ENCODE results near the gene WNT8A.

DNA sequence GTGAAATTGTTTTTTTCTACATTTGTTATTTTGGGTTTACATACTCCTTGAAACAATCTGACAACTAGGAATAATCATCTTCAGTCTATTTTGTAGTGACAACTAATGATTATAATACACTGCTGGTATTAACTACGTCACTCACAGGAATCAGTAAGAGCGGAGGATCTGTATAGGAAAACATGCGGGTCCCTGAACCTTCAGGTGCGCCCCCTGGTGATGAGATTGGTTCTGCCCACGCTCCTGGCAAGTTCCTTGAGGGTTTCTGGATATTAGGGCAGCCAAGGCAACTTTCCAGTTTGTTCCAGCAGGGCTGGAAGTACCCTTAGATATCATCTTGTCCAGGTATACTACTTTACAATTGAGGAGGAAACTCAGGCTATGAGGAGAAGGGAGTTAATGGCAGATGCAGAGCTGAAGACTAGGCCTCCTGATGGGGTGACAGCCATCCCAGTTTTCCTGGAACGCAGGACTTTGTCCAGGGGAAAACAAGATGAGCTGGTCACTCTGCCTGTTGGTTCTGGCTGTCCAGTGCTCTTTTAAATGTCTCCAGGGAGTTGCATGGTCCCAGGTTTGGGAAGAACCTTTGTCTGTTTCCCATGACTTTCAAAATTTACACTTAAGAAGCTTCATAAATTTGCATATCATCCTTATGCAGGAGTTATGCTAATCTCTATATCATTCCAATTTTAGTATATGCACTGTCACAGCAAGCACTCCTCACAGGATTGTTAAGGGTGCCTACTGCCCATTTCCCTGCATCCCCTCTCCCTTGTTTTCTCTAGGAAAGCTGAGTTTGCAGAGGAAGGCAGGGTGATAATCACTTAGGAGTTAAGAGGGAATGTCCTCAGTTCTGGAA, 14.9 kb upstream of the WNT8A start:
- TF ChIP-seq, protein P1, sequence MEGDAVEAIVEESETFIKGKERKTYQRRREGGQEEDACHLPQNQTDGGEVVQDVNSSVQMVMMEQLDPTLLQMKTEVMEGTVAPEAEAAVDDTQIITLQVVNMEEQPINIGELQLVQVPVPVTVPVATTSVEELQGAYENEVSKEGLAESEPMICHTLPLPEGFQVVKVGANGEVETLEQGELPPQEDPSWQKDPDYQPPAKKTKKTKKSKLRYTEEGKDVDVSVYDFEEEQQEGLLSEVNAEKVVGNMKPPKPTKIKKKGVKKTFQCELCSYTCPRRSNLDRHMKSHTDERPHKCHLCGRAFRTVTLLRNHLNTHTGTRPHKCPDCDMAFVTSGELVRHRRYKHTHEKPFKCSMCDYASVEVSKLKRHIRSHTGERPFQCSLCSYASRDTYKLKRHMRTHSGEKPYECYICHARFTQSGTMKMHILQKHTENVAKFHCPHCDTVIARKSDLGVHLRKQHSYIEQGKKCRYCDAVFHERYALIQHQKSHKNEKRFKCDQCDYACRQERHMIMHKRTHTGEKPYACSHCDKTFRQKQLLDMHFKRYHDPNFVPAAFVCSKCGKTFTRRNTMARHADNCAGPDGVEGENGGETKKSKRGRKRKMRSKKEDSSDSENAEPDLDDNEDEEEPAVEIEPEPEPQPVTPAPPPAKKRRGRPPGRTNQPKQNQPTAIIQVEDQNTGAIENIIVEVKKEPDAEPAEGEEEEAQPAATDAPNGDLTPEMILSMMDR (IDR thresholded peaks at IDR 0.05): peak; percentile 71 to 79 (median 76)
- TF ChIP-seq EP300 (IDR thresholded peaks at IDR 0.05) (no peak), POLR2A (IDR thresholded peaks at IDR 0.05) (no peak), POLR2AphosphoS5 (IDR thresholded peaks at IDR 0.05) (no peak)
